ENCODE data around the gene TRPC6. TPM values are rescaled to one million over a fixed set of nuclear protein-coding genes. Genes with fewer than 3 reads are reported as not detected.
"Not testable (repeated sequence)": the region's sequence is repeated elsewhere in the genome, so short reads cannot be mapped to it uniquely, and the experiment has no call there.

The TRPC6 gene
- total RNA-seq, 1 donor: 0.63 TPM

DNA sequence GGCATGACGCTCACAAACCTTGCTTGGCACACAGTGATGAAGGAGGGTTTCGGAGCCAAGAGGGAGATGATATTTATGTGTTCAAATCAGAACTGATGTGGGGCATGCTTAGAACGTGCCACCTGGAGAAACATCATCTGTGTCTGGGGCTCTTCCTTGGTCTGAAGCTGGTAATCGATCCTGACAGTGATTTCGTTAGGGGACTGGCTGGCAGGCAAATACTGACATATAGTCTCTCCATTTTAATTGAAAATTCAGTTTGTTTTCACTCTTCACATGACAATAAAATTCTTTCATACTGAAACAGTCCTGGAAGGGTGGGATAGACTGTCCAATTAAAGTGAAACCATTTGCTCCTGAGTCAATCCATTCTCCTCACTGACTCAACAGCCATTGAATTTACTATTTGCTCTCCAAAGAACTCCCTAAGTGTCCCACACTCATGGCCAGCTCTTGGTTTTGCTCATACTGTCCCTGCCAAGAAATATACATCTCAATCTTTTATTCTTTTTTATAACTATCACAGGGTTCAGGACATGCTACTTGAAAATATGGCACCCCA lies 134.8 kb downstream of the TRPC6 start:
- Histone ChIP-seq H3K4me3 (ENCODE audit: low read length) (no peak overlapping the region), H3K27me3 (ENCODE audit: insufficient read depth, low read length) (no peaks in the 10 kb centered on the region), H3K4me1 (ENCODE audit: insufficient read depth, low read length) (no peaks in the 10 kb centered on the region), H3K9me3 (ENCODE audit: low read depth, low read length) (no peaks in the 10 kb centered on the region)

DNA sequence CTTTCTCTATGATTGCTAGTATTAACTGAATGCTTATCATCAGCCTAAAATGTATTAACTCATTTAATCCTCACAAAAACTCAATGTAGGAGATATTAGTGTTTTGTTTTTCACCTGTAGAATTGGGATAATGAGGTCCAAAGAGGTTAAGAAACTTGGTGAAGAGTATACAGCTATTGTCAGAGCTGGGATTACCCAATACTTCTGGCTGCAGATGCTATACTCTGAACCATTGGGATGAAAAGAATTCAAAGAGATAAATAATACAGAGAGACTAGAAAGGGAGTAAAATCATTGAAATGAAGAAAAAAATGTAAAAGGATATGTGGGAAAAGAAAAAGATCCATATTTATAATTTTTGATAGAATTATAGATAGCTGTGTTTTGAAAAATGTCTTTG lies 137.1 kb downstream of the TRPC6 start:
- no peaks in the 10 kb centered on the region for H3K27me3 ChIP-seq (ENCODE audit: insufficient read depth, low read length)
- H3K4me3 ChIP-seq (ENCODE audit: low read length): no peak overlapping the region
- H3K9me3 ChIP-seq (ENCODE audit: low read depth, low read length): no peaks in the 10 kb centered on the region
- no peaks in the 10 kb centered on the region for H3K4me1 ChIP-seq (ENCODE audit: insufficient read depth, low read length)

DNA sequence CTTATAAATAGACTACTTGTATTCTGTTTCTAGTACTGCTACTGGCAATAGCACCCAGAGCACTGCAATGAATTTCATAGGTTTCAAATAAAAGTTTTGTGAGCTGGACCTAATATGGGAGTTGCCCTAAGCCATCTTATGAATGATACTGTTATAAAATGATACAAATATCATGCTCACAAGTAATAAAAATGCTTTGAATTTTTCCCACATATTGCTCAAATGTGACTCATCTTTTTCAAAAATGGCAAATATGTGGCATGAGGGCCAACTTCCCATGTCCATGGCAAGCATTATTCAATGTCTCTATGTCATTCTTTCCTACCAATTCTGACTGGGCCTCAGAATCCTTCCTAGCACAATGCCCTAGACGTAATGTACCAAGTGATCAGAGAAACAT lies 137.6 kb downstream of the TRPC6 start:
- Histone ChIP-seq H3K4me3 (ENCODE audit: low read length) (no peak overlapping the region), H3K27me3 (ENCODE audit: insufficient read depth, low read length) (no peaks in the 10 kb centered on the region), H3K4me1 (ENCODE audit: insufficient read depth, low read length) (no peaks in the 10 kb centered on the region), H3K9me3 (ENCODE audit: low read depth, low read length) (no peaks in the 10 kb centered on the region)

DNA sequence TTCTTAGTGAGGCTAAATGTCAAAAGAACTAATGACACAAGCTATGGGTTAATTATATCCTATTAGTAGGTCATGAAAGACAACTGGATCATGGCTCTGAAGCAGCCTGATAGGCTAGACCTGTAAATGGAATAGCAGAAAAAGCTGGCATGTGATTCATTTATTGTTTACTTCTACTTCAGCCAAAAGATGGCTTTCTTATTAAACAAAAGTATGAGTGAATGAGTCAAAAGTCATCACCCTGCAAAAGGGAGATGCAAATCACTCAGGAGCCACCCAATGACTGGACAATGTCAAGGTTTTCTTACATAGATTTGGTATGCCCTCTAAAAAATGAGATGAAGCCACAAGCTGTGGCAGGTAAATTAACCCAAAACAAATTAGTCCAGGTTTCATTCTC lies 138.0 kb downstream of the TRPC6 start:
- H3K9me3 ChIP-seq (ENCODE audit: low read depth, low read length): no peaks in the 10 kb centered on the region
- H3K27me3 ChIP-seq (ENCODE audit: insufficient read depth, low read length): no peaks in the 10 kb centered on the region
- H3K4me3 ChIP-seq (ENCODE audit: low read length): no peak overlapping the region
- no peaks in the 10 kb centered on the region for H3K4me1 ChIP-seq (ENCODE audit: insufficient read depth, low read length)

DNA sequence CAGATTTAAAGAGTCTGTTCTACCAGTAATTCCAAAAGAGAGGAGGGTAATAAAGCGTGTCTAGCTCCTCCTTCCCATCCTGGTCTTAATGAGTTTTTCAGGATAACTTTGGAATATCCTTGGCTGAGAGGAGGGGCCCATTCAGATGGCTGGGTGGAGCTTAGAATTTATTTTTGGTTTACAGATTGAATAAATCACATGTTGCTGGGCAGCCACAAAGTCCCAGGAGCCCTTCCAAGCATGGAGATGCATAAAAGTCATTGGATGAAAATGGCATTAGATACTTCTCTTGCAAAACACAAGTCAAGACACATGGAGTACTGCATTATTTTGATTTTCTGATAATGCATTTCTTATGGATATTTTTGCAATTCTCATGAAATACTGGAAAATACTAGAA lies 139.0 kb downstream of the TRPC6 start:
- no peak overlapping the region for H3K4me3 ChIP-seq (ENCODE audit: low read length)
- H3K9me3 ChIP-seq (ENCODE audit: low read depth, low read length): no peaks in the 10 kb centered on the region
- no peaks in the 10 kb centered on the region for H3K27me3 ChIP-seq (ENCODE audit: insufficient read depth, low read length)
- H3K4me1 ChIP-seq (ENCODE audit: insufficient read depth, low read length): no peaks in the 10 kb centered on the region

DNA sequence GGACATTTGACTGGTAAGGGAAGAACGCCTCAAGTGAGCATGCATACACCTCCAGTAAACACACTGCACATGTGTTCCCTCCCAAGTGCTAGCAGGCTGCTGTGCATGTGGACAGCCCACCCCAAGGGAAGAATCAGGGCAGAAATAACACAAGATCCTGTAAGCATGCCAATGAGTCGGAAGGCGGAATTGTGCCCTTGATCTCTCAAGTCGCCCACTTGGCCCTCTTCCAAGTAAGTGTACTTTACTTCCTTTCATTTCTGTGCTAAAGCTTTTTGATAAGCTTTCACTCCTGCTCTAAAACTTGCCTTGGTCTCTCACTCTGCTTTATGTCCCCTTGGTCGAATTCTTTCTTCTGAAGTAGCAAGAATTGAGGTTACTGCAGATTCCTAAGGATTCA lies 139.6 kb downstream of the TRPC6 start:
- Histone ChIP-seq H3K9me3 (ENCODE audit: low read depth, low read length) (no peaks in the 10 kb centered on the region), H3K4me1 (ENCODE audit: insufficient read depth, low read length) (no peaks in the 10 kb centered on the region), H3K27me3 (ENCODE audit: insufficient read depth, low read length) (no peaks in the 10 kb centered on the region), H3K4me3 (ENCODE audit: low read length) (no peak overlapping the region)

DNA sequence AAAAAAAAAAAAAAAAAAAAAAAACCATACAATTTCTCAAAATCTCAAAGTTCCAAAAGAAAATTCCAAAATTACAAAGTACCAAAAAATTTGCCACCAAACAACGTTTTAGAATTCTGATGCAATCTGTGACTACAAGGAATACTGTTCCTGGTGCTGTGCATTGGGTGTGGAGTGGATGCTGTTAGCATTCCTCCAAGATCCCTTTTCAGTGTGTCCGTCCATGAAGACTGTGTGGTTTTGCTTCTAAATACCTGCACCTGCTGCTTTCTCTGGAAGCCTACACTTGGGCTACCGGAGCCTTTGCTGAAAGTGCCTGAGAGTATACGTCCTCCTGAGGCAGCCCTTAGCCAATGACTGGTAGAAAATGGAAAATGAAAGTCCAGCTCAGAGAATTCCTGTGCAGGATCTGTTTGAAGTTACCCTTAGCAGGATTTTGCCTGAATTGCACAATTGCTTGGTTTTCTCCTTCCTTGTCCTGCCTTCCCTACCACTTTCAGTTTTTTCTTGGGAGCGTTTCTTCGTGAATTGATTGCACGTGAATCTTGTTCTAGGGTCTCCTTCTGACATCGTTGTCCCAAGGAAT lies 140.8 kb downstream of the TRPC6 start:
- H3K4me3 ChIP-seq (ENCODE audit: low read length): no peak overlapping the region
- no peaks in the 10 kb centered on the region for H3K9me3 ChIP-seq (ENCODE audit: low read depth, low read length)
- no peaks in the 10 kb centered on the region for H3K4me1 ChIP-seq (ENCODE audit: insufficient read depth, low read length)
- H3K27me3 ChIP-seq (ENCODE audit: insufficient read depth, low read length): no peaks in the 10 kb centered on the region

DNA sequence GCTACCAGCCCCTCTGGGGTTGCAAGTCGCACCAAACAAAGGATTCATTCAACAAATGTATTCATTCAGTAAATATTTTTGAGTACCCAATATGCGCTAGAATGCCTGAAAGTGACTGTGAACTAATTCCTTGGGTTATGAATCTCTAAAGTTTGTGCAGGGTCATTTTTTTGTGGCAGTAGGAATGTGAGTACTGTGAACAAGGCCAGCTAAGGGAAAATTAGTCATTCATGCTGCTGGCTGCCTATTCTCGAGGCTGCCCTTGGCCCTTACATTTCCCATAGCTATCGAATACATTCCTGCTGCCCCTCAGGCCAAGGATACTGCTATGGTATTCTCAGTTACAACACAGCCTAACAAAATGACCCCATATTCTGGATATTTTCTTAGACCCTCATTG lies 141.6 kb downstream of the TRPC6 start:
- Histone ChIP-seq H3K9me3 (ENCODE audit: low read depth, low read length) (no peaks in the 10 kb centered on the region), H3K27me3 (ENCODE audit: insufficient read depth, low read length) (no peaks in the 10 kb centered on the region), H3K4me3 (ENCODE audit: low read length) (no peak overlapping the region), H3K4me1 (ENCODE audit: insufficient read depth, low read length) (no peaks in the 10 kb centered on the region)

DNA sequence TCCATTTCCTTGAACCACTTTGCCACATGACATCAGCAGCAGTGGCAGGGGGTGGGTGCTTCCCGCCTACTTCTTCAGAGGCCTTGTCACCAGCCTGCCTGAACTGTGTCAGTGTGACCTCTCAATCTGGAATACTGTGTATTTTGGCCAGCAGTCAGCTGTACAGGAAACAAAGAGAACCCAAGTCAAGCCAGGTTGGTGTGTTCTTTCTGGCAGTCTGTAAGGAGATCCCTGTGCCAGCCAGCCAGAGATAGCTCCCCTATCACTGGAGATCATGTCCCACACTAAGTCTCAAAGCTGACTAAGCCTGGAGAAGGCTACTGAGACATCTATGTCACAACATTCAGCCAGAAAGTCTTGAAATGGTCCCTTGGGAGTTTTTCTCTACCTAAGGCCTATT lies 142.1 kb downstream of the TRPC6 start:
- H3K4me1 ChIP-seq (ENCODE audit: insufficient read depth, low read length): no peaks in the 10 kb centered on the region
- no peaks in the 10 kb centered on the region for H3K9me3 ChIP-seq (ENCODE audit: low read depth, low read length)
- no peak overlapping the region for H3K4me3 ChIP-seq (ENCODE audit: low read length)
- no peaks in the 10 kb centered on the region for H3K27me3 ChIP-seq (ENCODE audit: insufficient read depth, low read length)

DNA sequence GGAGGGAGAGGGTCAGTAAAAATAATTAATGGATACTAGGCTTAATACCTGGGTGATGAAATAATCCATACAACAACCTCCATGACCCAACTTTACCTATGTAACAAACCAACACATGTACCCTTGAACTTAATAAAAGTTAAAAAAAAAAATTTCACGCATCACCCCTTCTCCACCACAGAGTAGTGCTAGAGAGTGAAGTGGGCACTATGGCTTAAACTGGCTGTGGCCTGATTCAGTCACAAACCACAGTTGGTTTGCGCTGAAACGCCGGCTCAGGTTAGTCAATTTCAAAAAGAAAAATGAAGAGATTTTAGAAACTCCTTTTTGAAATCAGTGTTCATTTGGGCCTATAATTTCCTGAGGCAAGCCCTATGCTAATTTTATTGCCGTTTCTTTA lies 144.3 kb downstream of the TRPC6 start:
- no peak overlapping the region for H3K4me3 ChIP-seq (ENCODE audit: low read length)
- no peaks in the 10 kb centered on the region for H3K27me3 ChIP-seq (ENCODE audit: insufficient read depth, low read length)
- H3K9me3 ChIP-seq (ENCODE audit: low read depth, low read length): no peaks in the 10 kb centered on the region
- H3K4me1 ChIP-seq (ENCODE audit: insufficient read depth, low read length): no peaks in the 10 kb centered on the region

DNA sequence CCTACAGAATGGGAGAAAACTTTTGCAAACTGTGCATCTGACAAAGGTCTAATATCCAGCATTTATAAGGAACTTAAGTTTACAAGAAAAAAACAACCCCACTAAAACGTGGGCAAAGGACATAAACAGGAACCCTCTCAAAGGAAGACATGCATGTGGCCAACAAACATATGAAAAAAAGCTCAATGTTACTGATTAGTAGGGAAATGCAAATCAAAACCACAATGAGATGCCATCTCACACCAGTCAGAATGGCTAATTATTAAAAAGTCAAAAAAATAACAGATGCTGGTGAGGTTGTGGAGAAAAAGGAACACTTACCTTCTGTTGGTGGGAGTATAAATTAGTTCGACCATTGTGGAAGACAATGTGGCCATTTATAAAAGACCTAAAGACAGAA lies 145.1 kb downstream of the TRPC6 start:
- not testable (repeated sequence) for H3K4me1 ChIP-seq (ENCODE audit: insufficient read depth, low read length); H3K9me3 ChIP-seq (ENCODE audit: low read depth, low read length); H3K27me3 ChIP-seq (ENCODE audit: insufficient read depth, low read length); H3K4me3 ChIP-seq (ENCODE audit: low read length)

DNA sequence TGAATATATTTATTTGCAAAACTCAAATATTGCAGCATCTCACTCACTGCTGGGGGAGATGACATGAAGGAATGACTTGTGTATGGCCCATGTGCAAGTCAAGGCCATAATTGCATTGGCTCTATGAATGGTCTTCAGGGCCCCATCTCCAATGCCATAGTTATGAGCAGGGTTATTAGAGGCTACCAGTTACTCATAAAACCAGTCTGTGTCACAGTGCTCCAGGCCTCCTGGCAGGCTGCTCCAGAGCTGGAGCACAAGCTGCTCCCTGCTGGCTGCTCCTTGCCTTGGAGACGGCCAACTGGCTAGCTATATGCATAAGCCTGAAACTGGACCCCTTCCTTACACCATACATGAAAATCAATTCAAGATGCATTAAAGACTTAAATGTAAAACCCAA lies 145.7 kb downstream of the TRPC6 start:
- no peak overlapping the region for H3K4me3 ChIP-seq (ENCODE audit: low read length)
- H3K9me3 ChIP-seq (ENCODE audit: low read depth, low read length): no peaks in the 10 kb centered on the region
- no peaks in the 10 kb centered on the region for H3K27me3 ChIP-seq (ENCODE audit: insufficient read depth, low read length)
- H3K4me1 ChIP-seq (ENCODE audit: insufficient read depth, low read length): no peaks in the 10 kb centered on the region

DNA sequence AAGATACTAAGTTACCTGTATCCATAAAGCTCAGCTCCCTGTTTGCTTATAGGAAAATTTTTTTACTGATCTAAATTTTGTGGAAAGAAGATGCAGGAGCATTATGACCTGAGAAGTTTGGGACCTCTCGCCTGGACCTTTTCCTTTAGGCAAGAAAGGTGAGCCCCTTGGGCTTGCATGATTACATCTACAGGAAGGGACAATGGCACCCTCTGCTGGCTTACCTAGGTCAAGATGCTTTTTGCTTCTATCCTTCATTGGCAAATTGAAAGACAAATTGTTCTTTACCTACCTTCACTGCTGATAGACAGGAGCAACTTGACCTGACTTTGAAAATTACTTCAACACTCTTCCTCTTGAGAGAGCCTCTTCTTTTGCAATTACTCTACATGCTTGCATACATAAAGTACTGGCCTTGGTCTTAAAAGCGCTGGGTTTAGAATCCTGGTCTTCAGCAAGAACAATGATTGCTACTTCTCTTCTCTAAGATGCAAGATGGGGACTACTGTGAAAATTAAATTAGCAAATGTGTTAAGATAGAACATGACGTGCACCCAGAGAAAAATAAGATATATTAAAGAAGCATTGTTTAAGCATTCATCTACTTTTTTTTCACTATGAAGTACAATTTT lies 147.2 kb downstream of the TRPC6 start:
- H3K27me3 ChIP-seq (ENCODE audit: insufficient read depth, low read length): no peaks in the 10 kb centered on the region
- H3K4me1 ChIP-seq (ENCODE audit: insufficient read depth, low read length): no peaks in the 10 kb centered on the region
- no peaks in the 10 kb centered on the region for H3K9me3 ChIP-seq (ENCODE audit: low read depth, low read length)
- H3K4me3 ChIP-seq (ENCODE audit: low read length): no peak overlapping the region

DNA sequence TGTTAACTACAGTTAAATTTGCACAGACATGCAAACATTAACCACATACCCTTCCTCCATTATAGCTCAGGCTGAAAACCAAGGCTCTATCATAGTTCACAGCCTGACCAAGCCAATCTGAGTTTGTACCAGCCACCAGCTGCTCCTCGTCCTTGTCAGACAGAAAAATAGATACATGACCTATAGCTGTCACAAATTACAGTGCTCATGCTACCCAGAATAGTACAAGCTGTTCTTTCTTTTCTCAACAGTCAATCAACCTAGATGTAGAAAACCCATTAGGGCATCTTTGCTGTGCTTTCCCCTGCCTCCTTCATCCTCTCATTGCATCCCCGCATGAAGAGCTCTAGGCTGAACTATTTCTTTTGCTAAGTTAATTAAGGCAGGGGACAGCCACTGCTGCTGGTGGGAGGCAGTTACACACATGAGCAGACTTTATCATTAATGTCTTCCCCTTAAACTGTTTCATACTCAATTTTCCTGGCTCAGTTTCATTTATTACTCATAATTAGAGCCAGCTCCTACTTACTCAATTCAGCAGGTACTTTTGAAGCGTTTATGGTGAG lies 148.3 kb downstream of the TRPC6 start:
- Histone ChIP-seq H3K9me3 (ENCODE audit: low read depth, low read length) (no peaks in the 10 kb centered on the region), H3K27me3 (ENCODE audit: insufficient read depth, low read length) (no peaks in the 10 kb centered on the region), H3K4me3 (ENCODE audit: low read length) (no peak overlapping the region), H3K4me1 (ENCODE audit: insufficient read depth, low read length) (no peaks in the 10 kb centered on the region)

DNA sequence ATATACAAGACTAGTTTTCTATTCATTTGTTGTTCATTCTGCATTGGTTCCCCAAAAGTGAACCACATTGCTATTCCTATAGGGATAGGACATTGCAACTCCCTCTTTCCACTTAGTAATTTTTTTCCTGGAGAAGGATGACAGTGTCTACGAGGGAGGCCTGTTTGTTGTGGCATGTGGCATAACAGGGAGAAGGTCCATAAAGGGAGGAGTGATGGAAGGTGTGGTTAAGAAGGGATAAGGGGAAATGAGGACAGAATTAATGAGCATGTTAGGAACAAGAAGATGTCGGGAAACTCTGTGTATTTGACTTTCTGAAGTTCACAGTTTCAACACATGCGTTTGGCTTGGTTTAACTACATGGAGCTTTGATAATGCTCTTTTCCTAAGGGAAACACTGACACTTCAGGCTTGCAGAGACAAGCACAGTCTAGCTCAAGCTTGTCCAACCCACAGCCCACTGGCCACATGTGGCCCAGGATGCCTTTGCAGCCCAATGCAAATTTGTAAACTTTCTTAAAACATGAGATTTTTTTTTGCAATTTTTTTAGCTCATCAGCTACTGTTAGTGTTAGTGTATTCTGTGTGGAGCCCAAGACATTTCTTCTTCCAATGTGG lies 149.7 kb downstream of the TRPC6 start:
- Histone ChIP-seq H3K4me3 (ENCODE audit: low read length) (no peak overlapping the region), H3K9me3 (ENCODE audit: low read depth, low read length) (no peaks in the 10 kb centered on the region), H3K4me1 (ENCODE audit: insufficient read depth, low read length) (no peaks in the 10 kb centered on the region), H3K27me3 (ENCODE audit: insufficient read depth, low read length) (no peaks in the 10 kb centered on the region)

All from mononuclear cell (primary cell).